ENCODE measurements around the gene TRIM17.

Gene TRIM17

DNA sequence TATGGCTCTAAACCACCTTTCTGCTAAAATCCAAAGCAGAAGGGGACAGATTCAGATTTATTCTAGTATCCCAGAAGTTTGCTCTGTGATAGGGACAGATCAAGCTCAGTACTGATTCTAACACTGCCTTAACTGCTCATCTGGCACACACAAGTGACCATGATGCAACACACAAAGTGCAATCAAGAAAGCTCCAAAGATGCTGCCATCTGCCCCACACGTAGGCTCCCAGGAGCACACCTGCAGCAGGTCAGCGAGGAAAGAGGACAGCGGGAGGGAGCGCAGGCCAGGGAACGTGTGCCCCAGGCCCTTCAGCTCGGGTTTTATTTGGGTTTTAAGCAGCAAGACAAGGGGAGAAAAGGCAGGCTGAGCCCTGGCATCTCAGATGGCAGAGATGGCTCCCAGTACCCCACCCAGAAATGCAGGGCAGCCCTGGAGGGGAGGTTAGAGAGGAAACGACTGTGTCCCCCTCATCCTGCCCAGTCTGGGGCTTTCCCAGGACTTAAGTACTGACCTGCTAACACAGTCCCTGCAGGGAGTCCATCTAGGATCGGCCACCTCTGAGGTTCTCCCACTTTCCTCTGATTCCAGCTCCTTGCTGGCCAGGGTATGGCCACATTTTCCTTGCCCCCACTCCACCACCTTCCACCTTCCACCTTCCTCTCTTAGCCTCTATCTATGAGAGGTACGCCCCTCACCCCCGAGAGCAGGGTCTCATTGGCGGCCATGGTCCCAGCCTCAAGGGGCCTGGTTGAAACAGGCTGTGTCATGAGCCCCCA, 11.3 kb downstream of the TRIM17 start:
- TF ChIP-seq, protein P1, sequence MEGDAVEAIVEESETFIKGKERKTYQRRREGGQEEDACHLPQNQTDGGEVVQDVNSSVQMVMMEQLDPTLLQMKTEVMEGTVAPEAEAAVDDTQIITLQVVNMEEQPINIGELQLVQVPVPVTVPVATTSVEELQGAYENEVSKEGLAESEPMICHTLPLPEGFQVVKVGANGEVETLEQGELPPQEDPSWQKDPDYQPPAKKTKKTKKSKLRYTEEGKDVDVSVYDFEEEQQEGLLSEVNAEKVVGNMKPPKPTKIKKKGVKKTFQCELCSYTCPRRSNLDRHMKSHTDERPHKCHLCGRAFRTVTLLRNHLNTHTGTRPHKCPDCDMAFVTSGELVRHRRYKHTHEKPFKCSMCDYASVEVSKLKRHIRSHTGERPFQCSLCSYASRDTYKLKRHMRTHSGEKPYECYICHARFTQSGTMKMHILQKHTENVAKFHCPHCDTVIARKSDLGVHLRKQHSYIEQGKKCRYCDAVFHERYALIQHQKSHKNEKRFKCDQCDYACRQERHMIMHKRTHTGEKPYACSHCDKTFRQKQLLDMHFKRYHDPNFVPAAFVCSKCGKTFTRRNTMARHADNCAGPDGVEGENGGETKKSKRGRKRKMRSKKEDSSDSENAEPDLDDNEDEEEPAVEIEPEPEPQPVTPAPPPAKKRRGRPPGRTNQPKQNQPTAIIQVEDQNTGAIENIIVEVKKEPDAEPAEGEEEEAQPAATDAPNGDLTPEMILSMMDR (IDR thresholded peaks at IDR 0.05; ENCODE audit: borderline replicate concordance, extremely low read depth, low read length, poor library complexity, severe bottlenecking) = no peak
- TF ChIP-seq EZH2 (IDR thresholded peaks at IDR 0.05; ENCODE audit: borderline replicate concordance, low read depth, low read length, severe bottlenecking) = no peak
- H2AFZ ChIP-seq (ENCODE audit: low read depth, low read length) = no peak overlapping the region
- peak overlapping the region; percentile 77 to 85; a peak in 3 of 4 replicates for H3K4me3 ChIP-seq (ENCODE audit: low read depth in 1 of 2, low read length in 2 of 2)
- no peak for DNase-seq
- H3K9me3 ChIP-seq (ENCODE audit: insufficient read depth, low read length, severe bottlenecking) = no peaks in the 10 kb centered on the region
- peaks cover 78% of the 10 kb centered on the region for H3K79me2 ChIP-seq (ENCODE audit: insufficient read depth, low read length)
- H3K27me3 ChIP-seq (ENCODE audit: insufficient read depth, low read length, poor library complexity) = no peaks in the 10 kb centered on the region
- peak overlapping the region; percentile 98 for H3K4me2 ChIP-seq (ENCODE audit: insufficient read depth, low read length)
- peak overlapping the region; percentile 89 for H3K9ac ChIP-seq (ENCODE audit: low read depth, low read length)
- peaks cover 57% of the 10 kb centered on the region for H3K36me3 ChIP-seq (ENCODE audit: insufficient read depth, low read length)
- peaks cover 63% of the 10 kb centered on the region for H4K20me1 ChIP-seq (ENCODE audit: insufficient read depth, low read length)
- peaks cover 51% of the 10 kb centered on the region for H3K4me1 ChIP-seq (ENCODE audit: insufficient read depth, low read length)
- H3K27ac ChIP-seq (ENCODE audit: low read length) = peak overlapping the region; percentile 89
- no peak for ATAC-seq (ENCODE audit: insufficient read depth, low read depth)

DNA sequence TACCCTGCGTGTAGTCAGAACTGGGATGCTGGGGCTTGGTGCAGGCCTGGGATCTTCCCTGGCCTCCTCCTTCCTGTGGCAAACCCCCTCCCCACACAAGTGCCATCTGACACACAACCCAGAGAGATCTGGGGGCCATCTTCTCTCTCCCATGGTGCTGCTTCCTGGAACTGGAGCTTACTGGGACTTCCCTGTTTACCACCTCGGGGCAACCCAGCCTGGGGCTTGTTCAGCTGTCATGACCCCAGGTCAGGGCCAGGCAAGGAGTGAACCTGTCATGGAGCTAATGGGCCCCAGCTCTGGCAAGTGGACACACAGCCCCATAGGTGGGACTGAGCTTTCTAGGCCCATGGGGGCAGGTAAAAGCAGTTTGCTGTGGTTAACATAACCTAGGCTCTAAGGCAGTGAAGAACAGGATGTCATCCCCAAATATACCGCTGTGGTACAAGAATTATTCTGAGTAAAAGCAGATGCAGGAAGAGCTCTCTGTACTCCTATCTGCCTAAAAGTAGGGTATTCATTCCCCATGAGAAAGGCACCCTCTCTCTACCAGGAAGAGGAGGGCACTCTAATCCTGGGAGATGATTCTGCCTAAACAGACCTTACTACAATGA, 12.4 kb downstream of the TRIM17 start:
- Histone ChIP-seq H3K27ac (ENCODE audit: low read length) (peak overlapping the region; percentile 7; the same call in 1 of the 2 replicates), H3K4me1 (ENCODE audit: insufficient read depth, low read length) (peaks cover 51% of the 10 kb centered on the region), H3K9ac (ENCODE audit: low read depth, low read length) (peak overlapping the region; percentile 89), H3K36me3 (ENCODE audit: insufficient read depth, low read length) (peaks cover 67% of the 10 kb centered on the region), H3K27me3 (ENCODE audit: insufficient read depth, low read length, poor library complexity) (no peaks in the 10 kb centered on the region), H3K79me2 (ENCODE audit: insufficient read depth, low read length) (peaks cover 85% of the 10 kb centered on the region), H3K4me2 (ENCODE audit: insufficient read depth, low read length) (peak overlapping the region; percentile 98), H4K20me1 (ENCODE audit: insufficient read depth, low read length) (peaks cover 70% of the 10 kb centered on the region), H3K4me3 (ENCODE audit: low read depth in 1 of 2, low read length in 2 of 2) (peak overlapping the region in 1 of 2 experiments; percentile 77; a peak in 2 of 4 replicates), H3K9me3 (ENCODE audit: insufficient read depth, low read length, severe bottlenecking) (no peaks in the 10 kb centered on the region), H2AFZ (ENCODE audit: low read depth, low read length) (no peak overlapping the region)
- no peak for ATAC-seq (ENCODE audit: insufficient read depth, low read depth)
- no peak for TF ChIP-seq EZH2 (IDR thresholded peaks at IDR 0.05; ENCODE audit: borderline replicate concordance, low read depth, low read length, severe bottlenecking)
- TF ChIP-seq, protein P1 (IDR thresholded peaks at IDR 0.05; ENCODE audit: borderline replicate concordance, extremely low read depth, low read length, poor library complexity, severe bottlenecking) = no peak
- no peak for DNase-seq

- TF ChIP-seq, protein P1 (IDR thresholded peaks at IDR 0.05; ENCODE audit: borderline replicate concordance, extremely low read depth, low read length, poor library complexity, severe bottlenecking) = no peak
- no peak for TF ChIP-seq EZH2 (IDR thresholded peaks at IDR 0.05; ENCODE audit: borderline replicate concordance, low read depth, low read length, severe bottlenecking)
- peak overlapping the region; percentile 98; the same call in 1 of the 2 replicates for H3K4me2 ChIP-seq (ENCODE audit: insufficient read depth, low read length)
- H3K27me3 ChIP-seq (ENCODE audit: insufficient read depth, low read length, poor library complexity) = no peaks in the 10 kb centered on the region
- H3K4me3 ChIP-seq (ENCODE audit: low read depth in 1 of 2, low read length in 2 of 2) = no peak overlapping the region
- H3K79me2 ChIP-seq (ENCODE audit: insufficient read depth, low read length) = peaks cover 82% of the 10 kb centered on the region
- no peak overlapping the region for H3K9ac ChIP-seq (ENCODE audit: low read depth, low read length)
- ATAC-seq (ENCODE audit: insufficient read depth, low read depth) (no peak), DNase-seq (no peak)
- no peaks in the 10 kb centered on the region for H3K9me3 ChIP-seq (ENCODE audit: insufficient read depth, low read length, severe bottlenecking)
- H4K20me1 ChIP-seq (ENCODE audit: insufficient read depth, low read length) = peaks cover 74% of the 10 kb centered on the region
- peaks cover 76% of the 10 kb centered on the region for H3K36me3 ChIP-seq (ENCODE audit: insufficient read depth, low read length)
- H3K27ac ChIP-seq (ENCODE audit: low read length) = no peak overlapping the region
- H2AFZ ChIP-seq (ENCODE audit: low read depth, low read length) = no peak overlapping the region
- peaks cover 46% of the 10 kb centered on the region for H3K4me1 ChIP-seq (ENCODE audit: insufficient read depth, low read length)
These were observed 13.4 kb downstream of the TRIM17 start for GRCh38 chr1:228403231-228403631.
